Mesothelial cell of epicardium (in vitro differentiated cells): Measurements from ENCODE around the gene IL10RA. TPM values are rescaled to one million over a fixed set of nuclear protein-coding genes. Genes with fewer than 3 reads are reported as not detected.

Experiments
- DNase-seq, 2 experiments: peaks; one replicate each; pipeline ENCODE4 v3.0.0; 2021; ENCODE audit warnings: low spot score in 2 of 2; ENCODE audit not compliant: unreplicated experiment in 2 of 2
- H3K27ac Mint-ChIP-seq: 2 replicates; pipeline ENCODE4 v1.8.0; 2021; ENCODE audit warnings: mixed read lengths
- H3K27me3 Mint-ChIP-seq: 2 replicates; pipeline ENCODE4 v1.8.0; 2021; ENCODE audit warnings: low read depth, mixed read lengths
- H3K36me3 Mint-ChIP-seq: 2 replicates; pipeline ENCODE4 v1.8.0; 2021; ENCODE audit warnings: mixed read lengths
- H3K4me1 Mint-ChIP-seq: 2 replicates; pipeline ENCODE4 v1.8.0; 2021; ENCODE audit warnings: mixed read lengths
- H3K4me3 Mint-ChIP-seq: 2 replicates; pipeline ENCODE4 v1.8.0; 2021; ENCODE audit warnings: mild to moderate bottlenecking, moderate library complexity, mixed read lengths
- H3K9me3 Mint-ChIP-seq: 2 replicates; pipeline ENCODE4 v1.8.0; 2021; ENCODE audit warnings: mixed read lengths
- total RNA-seq: library from RNA; stranded (reverse); gene quantifications from 3 replicates; pipeline ENCODE4 v1.2.1, GENCODE V29; 2021
- TF ChIP-seq, protein P1 (sequence below): fragments of 200-600 bp; sonication (generic); IDR thresholded peaks from one replicate; pipeline ENCODE4 v1.5.0; 2021; ENCODE audit warnings: antibody characterized with exemption; ENCODE audit not compliant: unreplicated experiment

Gene IL10RA
- total RNA-seq, 1 donor from 2014 or later, result 0.78 TPM

- no peak overlapping the region for H3K27ac Mint-ChIP-seq
- H3K36me3 Mint-ChIP-seq, result no peaks in the 10 kb centered on the region
- peaks cover 10% of the 10 kb centered on the region for H3K27me3 Mint-ChIP-seq
- H3K4me3 Mint-ChIP-seq, result no peak overlapping the region
- H3K4me1 Mint-ChIP-seq, result no peaks in the 10 kb centered on the region
- peaks cover 4% of the 10 kb centered on the region for H3K9me3 Mint-ChIP-seq
- TF ChIP-seq, protein P1, sequence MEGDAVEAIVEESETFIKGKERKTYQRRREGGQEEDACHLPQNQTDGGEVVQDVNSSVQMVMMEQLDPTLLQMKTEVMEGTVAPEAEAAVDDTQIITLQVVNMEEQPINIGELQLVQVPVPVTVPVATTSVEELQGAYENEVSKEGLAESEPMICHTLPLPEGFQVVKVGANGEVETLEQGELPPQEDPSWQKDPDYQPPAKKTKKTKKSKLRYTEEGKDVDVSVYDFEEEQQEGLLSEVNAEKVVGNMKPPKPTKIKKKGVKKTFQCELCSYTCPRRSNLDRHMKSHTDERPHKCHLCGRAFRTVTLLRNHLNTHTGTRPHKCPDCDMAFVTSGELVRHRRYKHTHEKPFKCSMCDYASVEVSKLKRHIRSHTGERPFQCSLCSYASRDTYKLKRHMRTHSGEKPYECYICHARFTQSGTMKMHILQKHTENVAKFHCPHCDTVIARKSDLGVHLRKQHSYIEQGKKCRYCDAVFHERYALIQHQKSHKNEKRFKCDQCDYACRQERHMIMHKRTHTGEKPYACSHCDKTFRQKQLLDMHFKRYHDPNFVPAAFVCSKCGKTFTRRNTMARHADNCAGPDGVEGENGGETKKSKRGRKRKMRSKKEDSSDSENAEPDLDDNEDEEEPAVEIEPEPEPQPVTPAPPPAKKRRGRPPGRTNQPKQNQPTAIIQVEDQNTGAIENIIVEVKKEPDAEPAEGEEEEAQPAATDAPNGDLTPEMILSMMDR, result no peak
- DNase-seq, result no peak
Observed at GRCh38 chr11:117996058-117996457, 9.9 kb downstream of the IL10RA start.

GRCh38 chr11:117997406-117997805 is 11.2 kb downstream of the IL10RA start:
- Mint-ChIP-seq H3K9me3 (peaks cover 4% of the 10 kb centered on the region), H3K27me3 (peaks cover 4% of the 10 kb centered on the region), H3K4me3 (no peak overlapping the region), H3K4me1 (peaks cover 7% of the 10 kb centered on the region), H3K36me3 (no peaks in the 10 kb centered on the region), H3K27ac (no peak overlapping the region)
- DNase-seq, result no peak
- TF ChIP-seq, protein P1, result no peak

DNA sequence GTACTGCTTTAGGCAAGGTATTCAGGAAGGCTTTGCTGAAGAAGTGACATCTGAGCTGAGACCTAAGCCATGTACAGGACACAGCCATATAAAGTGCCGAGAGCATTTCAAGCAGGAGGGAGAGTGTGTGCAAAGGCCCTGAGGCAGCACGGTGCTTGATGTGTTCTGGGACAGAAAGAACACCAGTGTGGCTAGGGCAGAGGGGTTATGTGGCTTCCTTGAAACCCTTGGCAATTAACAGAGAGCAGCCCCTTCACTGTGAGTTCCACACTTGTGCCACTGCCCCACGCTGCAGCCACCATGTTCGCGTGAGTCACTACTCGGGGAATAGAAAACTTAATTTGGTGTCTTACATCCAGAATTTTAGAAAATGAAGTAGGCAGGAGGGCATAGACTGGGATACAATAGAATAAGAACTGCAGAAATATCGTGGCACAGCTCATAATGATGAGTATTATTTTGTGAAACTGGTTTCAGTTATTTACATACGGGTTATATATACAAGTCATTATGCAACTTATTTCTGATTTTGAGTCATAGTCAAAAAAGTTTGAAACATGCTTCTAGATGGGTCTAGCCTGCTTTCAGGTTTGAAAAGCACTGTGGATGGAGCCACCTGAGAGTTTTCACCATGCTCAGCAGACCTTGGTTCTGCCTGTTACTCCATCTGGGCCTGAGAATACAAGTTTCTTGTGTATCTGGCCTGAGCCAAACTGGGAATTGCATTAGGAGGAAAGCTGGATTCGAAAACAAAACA is 11.8 kb downstream of the IL10RA start:
- no peak overlapping the region for H3K27ac Mint-ChIP-seq
- H3K4me1 Mint-ChIP-seq, result peaks cover 12% of the 10 kb centered on the region
- DNase-seq, result no peak
- TF ChIP-seq, protein P1, result no peak
- peaks cover 1% of the 10 kb centered on the region for H3K27me3 Mint-ChIP-seq
- H3K4me3 Mint-ChIP-seq, result no peak overlapping the region
- no peaks in the 10 kb centered on the region for H3K36me3 Mint-ChIP-seq
- peaks cover 4% of the 10 kb centered on the region for H3K9me3 Mint-ChIP-seq

DNA sequence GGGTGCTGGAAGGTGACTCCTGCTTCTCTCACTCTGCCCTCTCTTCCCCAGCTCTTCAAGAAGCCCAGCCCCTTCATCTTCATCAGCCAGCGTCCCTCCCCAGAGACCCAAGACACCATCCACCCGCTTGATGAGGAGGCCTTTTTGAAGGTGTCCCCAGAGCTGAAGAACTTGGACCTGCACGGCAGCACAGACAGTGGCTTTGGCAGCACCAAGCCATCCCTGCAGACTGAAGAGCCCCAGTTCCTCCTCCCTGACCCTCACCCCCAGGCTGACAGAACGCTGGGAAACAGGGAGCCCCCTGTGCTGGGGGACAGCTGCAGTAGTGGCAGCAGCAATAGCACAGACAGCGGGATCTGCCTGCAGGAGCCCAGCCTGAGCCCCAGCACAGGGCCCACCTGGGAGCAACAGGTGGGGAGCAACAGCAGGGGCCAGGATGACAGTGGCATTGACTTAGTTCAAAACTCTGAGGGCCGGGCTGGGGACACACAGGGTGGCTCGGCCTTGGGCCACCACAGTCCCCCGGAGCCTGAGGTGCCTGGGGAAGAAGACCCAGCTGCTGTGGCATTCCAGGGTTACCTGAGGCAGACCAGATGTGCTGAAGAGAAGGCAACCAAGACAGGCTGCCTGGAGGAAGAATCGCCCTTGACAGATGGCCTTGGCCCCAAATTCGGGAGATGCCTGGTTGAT is 12.6 kb downstream of the IL10RA start:
- no peak overlapping the region for H3K4me3 Mint-ChIP-seq
- TF ChIP-seq, protein P1, result no peak

DNA sequence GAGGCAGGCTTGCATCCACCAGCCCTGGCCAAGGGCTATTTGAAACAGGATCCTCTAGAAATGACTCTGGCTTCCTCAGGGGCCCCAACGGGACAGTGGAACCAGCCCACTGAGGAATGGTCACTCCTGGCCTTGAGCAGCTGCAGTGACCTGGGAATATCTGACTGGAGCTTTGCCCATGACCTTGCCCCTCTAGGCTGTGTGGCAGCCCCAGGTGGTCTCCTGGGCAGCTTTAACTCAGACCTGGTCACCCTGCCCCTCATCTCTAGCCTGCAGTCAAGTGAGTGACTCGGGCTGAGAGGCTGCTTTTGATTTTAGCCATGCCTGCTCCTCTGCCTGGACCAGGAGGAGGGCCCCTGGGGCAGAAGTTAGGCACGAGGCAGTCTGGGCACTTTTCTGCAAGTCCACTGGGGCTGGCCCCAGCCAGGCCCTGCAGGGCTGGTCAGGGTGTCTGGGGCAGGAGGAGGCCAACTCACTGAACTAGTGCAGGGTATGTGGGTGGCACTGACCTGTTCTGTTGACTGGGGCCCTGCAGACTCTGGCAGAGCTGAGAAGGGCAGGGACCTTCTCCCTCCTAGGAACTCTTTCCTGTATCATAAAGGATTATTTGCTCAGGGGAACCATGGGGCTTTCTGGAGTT is 13.3 kb downstream of the IL10RA start:
- Mint-ChIP-seq H3K9me3 (peaks cover 12% of the 10 kb centered on the region), H3K36me3 (no peaks in the 10 kb centered on the region), H3K27me3 (peaks cover 8% of the 10 kb centered on the region), H3K4me1 (peaks cover 12% of the 10 kb centered on the region), H3K4me3 (no peak overlapping the region), H3K27ac (no peak overlapping the region)
- TF ChIP-seq, protein P1, result no peak
- DNase-seq, result no peak

More for the DNA sequence above, 12.6 kb downstream of the IL10RA start:
- Mint-ChIP-seq H3K9me3 (peaks cover 8% of the 10 kb centered on the region), H3K27me3 (peaks cover 4% of the 10 kb centered on the region), H3K4me1 (peaks cover 12% of the 10 kb centered on the region), H3K36me3 (no peaks in the 10 kb centered on the region), H3K27ac (no peak overlapping the region)
- no peak for DNase-seq
